IMR-90 (cell line): ENCODE data around the gene FGFRL1.

ENCODE experiments used
- CEBPB ChIP-seq: IDR thresholded peaks from 2 replicates; pipeline ENCODE4 v1.6.1; 2012; ENCODE audit warnings: low read depth, low read length, improper control_type of control experiment
- CHD1 ChIP-seq: IDR thresholded peaks from 2 replicates; pipeline ENCODE4 v1.6.1; 2012; ENCODE audit warnings: low read depth, low read length, improper control_type of control experiment
- CTCF ChIP-seq: conservative IDR thresholded peaks from 2 replicates; pipeline ENCODE4 v1.5.1; 2012; ENCODE audit warnings: mild to moderate bottlenecking, low read depth, low read length, improper control_type of control experiment
- ELK1 ChIP-seq: fragments of 150-350 bp; IDR thresholded peaks from 2 replicates; pipeline ENCODE4 v1.6.1; 2016; ENCODE audit warnings: low read depth, mild to moderate bottlenecking, low read length, moderate library complexity, borderline replicate concordance
- FOS ChIP-seq: fragments of 150-350 bp; IDR thresholded peaks from 2 replicates; pipeline ENCODE4 v1.6.1; 2016; ENCODE audit warnings: low read depth, low read length
- MAFK ChIP-seq: IDR thresholded peaks from 2 replicates; pipeline ENCODE4 v1.6.1; 2012; ENCODE audit warnings: low read depth, low read length, improper control_type of control experiment
- MXI1 ChIP-seq: IDR thresholded peaks from 2 replicates; pipeline ENCODE4 v1.6.1; 2012; ENCODE audit warnings: low read depth, mild to moderate bottlenecking, low read length, moderate library complexity, borderline replicate concordance
- POLR2A ChIP-seq: IDR thresholded peaks from 2 replicates; pipeline ENCODE4 v1.6.1; 2012; ENCODE audit warnings: mild to moderate bottlenecking, low read depth, low read length
- RAD21 ChIP-seq: IDR thresholded peaks from 2 replicates; pipeline ENCODE4 v1.6.1; 2012; ENCODE audit warnings: low read length, improper control_type of control experiment
- RCOR1 ChIP-seq: IDR thresholded peaks from 2 replicates; pipeline ENCODE4 v1.6.1; 2012; ENCODE audit warnings: mild to moderate bottlenecking, low read length, improper control_type of control experiment; ENCODE audit not compliant: insufficient replicate concordance
- RFX5 ChIP-seq: IDR thresholded peaks from 2 replicates; pipeline ENCODE4 v1.8.0; 2012; ENCODE audit warnings: low read depth, mild to moderate bottlenecking, low read length, moderate library complexity
- USF2 ChIP-seq: fragments of 150-350 bp; IDR thresholded peaks from 2 replicates; pipeline ENCODE4 v1.6.1; 2017; ENCODE audit warnings: mild to moderate bottlenecking, antibody characterized with exemption, low read length, low read depth

DNA sequence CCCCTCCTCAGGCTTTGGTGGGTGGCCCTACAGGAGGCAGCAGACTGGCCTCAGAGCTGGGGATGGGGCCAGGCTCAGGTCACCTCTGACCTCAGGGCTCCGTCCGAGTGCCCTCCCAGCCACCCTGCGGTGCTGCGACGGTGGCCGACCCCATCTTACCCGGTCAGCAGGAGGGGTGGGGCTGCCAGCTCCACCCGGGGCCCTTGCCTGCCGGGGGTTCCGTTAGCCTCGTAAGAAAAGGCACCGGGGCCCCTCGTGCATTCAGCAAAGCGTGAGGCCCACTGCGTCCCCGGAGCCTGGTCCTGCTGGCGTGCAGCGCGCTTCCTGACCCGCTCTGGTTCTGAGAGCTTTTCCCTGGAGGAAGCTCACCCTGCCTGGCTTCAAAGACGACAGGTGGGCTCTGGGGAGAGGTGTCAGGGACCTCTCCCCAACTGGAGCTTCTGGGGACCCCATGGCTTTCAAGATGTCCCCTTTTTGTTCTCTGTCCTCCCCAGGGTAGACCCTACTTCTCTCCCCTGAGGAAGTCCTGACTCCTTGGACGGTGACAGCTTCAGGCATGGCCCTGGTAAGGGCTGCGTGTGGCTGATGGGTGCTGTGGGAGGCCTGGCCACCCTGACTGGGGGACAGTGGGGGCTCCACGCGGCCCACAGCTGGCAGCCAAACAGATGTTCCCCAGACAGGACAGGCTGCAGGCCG lies 15.9 kb downstream of the FGFRL1 start:
- no peak for TF ChIP-seq CTCF
- TF ChIP-seq POLR2A: no peak
- TF ChIP-seq ELK1: no peak
- no peak for TF ChIP-seq USF2
- no peak for TF ChIP-seq CEBPB
- TF ChIP-seq RAD21: no peak
- no peak for TF ChIP-seq FOS
- TF ChIP-seq MAFK: no peak
- TF ChIP-seq RCOR1: no peak
- TF ChIP-seq RFX5: no peak
- TF ChIP-seq MXI1: no peak
- no peak for TF ChIP-seq CHD1
